HG03045 (cell line): Measurements from ENCODE around the gene RBMS1.

ENCODE experiments used
- ATAC-seq: cut with Tn5 transposase; IDR thresholded peaks from one replicate; pipeline ENCODE4 v1.9.1; 2021; ENCODE audit warnings: mild to moderate bottlenecking, moderate library complexity; ENCODE audit not compliant: unreplicated experiment

RBMS1 gene

DNA sequence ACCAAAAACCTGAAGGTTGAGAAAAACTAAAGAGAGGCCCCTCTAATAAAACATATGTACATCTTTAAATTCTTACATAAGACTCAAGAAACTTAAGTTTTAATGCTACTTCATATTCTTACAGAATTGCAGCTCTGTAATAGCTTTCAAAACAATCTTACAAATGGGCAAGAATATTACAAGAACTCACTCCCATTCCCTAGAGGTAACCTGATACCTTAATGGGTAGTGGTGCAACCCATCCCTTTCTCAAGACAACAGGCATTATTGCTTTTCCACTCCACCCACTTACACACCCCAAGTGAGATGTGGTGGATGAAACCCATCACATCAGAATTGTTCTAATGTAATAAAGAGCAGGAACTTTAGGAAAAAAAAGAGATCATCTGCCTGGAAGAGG, 103.7 kb downstream of the RBMS1 start:
- ATAC-seq, result no peak

DNA sequence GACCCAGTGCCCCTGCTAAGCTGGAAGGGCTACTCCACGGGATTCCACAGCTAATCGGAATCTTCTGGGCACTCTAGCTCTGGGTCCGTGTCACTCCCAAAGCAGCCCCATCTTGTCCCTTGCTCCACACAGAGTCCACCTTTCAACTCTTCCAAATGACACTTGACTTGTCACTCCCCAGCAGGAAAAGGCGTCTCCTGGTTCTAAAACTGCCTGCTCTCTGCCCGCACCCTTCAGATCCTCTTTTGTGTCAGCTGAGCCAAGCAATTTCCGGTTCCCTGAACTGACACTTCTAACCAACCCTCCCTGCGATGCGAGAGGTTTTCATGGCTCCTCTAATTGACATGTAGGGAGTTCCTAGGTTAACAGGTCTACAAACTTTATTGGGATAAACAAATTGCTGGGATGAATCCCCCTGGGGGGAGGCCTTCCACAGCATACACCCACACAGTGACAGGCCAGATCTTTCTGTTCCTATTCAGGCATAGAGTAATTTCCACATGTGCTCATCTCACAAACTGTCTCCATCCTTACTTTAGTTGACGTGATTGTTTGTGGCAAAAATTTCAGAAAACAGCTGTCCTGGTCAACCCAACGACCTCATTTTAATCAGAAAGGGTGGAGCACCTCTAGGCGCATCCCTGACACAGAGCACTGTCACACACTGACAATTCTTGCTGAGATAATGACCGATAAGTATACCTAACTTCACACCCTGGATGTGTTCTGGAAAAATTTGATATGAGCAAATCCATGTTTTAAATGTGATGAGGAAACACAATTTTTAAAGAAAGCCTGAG, 104.9 kb downstream of the RBMS1 start:
- ATAC-seq, result no peak

DNA sequence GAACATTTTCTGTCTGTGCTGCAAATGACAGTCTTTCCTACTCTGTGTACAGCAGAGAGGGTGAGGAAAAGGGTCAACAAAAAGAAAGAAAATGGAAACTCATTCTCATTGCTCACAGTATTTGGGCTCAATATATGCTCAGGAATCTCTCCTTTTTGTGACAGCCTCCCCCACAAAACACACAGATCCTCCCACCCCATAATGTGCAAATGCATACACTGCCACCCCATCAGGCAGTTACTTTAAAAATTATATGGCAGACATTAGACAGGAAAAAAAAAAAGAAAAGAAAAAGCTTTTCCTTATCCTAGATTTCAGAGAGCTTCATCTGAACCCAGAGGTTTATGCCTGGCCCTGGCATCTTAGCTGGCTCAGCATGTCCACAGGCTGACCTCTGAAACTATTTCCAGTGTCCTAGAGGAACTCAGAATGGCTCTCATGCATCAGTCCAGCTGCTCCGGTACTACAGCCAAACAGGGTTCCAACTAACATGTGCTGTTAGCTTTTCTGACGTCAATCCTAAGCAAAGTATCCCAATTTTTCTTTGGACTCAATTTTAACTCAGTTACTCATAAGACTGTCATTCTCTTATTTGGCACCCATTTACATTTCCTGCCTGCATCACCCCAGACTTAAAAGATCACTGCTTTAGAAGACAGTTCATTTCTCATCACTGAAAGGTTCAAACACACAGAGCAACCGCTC, 105.9 kb downstream of the RBMS1 start:
- ATAC-seq, result no peak

DNA sequence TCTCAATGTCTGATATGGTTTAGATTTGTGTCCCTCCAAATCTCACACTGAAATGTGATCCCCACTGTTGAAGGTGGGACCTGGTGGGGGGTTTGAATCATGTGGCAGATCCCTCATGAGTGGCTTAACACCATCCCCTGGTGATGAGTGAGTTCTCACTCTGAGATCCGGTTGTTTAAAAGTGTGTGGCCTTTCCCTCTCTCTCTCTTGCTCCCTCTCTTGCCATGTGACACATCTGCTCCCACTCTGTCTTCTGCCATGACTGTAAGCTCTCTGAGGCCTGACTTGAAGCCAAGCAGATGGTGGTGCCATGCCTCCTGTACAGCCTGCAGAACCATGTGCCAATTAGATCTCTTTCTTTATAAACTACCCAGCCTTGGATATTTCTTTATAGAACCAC, 108.8 kb downstream of the RBMS1 start:
- ATAC-seq, result no peak

DNA sequence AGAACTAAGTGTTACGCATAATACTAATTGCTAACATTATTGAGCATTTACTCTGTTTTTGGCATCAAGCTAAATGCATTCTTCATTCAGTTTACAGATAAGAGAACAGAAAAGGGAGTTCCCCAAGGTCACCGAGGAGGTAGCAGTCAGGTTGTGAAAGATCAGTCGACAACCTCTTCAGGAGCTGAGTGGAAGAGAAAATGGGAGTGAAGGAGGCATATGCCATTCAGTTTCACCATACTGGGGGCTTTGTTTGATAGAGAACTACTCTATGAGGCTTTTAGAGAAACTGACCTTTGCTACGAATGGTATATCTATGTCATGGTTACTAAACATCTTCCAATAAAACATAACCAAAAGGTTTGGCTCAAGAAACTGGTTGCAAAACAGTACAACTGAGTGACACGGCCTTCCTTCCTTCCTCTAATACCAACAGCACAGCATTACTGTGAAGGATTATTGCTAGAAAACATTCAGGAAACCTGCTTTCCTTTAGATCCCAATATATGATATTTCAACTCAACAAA, 112.1 kb downstream of the RBMS1 start:
- ATAC-seq, result no peak

DNA sequence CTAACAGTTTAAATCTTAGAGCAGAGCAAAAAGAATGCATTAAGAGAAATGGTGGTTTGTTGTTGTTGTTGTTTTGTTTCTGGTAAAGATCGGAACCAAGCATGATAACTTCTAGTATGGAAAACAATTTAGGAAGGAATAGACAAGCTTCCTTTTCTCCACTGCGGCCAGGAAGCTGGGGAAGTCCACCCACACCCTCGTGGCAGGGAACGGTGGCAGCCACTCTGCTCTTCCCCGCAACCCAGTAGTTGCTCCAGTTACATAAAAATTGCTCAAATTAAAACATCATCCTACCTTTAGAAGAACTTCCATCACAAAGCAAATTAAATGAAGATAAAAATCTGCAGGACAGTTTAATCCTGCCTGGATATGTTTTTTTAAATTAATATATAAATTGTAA, 113.0 kb downstream of the RBMS1 start:
- ATAC-seq, result no peak

DNA sequence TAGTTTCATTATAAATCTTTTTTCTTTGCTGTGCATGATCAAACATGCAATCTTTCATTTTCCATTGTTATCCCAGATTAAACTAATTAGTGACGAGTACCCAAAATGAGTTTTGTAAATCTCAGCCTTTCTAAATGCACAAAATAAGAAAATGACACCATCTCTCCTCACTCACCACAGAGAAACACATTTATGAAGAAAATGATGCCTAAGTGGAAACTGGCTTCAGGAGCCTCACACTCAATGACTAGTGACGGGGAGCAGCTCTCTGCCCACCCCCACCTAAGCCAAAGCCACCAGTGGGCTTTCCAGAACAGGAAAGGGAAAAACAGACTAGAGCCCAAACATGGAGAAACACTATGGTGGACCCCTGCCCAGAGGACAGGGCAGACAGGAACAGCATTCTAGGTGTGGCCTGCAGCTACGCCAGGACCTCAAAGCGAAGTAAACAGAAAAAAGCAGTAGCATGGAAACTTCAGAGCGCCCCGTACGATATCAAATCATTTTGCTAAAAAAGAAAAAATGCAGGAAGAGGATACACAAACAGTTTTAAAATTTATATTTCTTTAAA, 113.5 kb downstream of the RBMS1 start:
- no peak for ATAC-seq

DNA sequence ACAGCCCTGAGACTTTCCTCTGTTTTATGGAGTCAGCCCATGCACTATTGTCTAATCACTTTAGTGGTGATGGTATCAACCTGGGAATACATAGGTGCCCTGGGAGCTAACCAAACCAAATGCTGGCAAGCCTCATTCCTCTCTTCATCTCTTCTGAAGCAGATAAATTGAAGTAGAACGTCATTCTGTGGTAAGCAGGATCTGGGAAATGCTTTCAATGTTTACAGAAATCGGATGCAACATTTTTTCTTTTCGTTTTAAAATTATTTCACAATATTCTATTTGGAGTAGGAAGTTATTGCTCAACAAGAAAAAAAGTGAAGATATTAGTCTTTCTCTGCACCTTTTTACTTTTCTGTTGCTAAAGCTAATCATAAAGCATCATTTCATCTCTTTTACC, 114.2 kb downstream of the RBMS1 start:
- ATAC-seq, result no peak

DNA sequence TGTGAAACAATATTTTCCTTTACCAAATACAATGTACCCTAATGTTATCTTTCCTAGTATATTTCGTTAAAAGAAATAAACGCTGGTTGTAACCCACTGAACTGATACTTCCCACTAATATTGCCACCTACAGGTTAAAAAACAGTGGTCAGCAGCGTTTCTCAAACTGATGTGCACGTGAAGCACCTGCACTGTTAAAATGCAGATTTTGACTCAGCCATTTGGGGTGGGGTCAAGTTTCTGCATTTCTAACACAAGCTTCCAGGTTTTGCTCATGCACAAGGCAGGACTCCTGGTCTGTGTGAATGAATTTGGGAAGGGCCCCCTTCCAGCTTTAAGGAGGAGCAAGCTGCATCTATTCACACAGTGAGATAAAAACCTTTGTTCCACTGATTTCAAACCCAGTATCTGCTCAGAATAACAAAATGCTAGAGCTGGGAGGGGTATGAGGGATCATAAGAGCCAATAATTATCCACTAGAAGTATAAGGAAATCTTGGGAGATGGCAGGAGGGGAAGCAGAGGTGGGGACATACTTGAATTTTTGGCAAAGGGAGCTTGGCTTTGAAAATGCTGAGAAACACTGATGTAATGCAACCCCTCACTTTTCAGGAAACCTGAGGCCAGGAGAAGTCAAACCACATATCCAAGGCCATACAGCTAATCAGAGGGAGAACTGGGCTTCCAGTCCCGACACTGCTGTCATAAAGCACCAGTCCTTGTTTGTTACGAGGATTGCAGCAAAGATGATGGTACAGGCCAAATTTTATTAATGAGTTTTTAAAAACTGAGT, 116.2 kb downstream of the RBMS1 start:
- ATAC-seq, result no peak

DNA sequence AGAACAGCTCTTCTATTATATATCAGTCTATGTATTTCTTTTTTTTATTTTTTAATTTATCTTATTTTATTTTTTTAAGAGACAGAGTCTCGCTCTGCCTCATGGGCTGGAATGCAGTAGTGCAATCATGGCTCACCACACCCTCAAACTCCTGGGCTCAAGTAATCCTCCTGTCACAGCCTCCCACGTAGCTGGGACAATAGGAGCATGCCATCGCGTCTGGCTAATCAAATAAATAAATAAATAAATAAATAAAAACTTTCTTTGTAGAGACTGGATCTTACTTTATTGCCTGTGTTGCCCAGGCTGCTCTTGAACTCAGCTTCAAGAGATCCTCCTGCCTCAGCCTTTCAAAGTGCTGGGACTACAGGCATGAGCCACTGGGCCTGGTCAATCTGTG, 117.0 kb downstream of the RBMS1 start:
- no peak for ATAC-seq

DNA sequence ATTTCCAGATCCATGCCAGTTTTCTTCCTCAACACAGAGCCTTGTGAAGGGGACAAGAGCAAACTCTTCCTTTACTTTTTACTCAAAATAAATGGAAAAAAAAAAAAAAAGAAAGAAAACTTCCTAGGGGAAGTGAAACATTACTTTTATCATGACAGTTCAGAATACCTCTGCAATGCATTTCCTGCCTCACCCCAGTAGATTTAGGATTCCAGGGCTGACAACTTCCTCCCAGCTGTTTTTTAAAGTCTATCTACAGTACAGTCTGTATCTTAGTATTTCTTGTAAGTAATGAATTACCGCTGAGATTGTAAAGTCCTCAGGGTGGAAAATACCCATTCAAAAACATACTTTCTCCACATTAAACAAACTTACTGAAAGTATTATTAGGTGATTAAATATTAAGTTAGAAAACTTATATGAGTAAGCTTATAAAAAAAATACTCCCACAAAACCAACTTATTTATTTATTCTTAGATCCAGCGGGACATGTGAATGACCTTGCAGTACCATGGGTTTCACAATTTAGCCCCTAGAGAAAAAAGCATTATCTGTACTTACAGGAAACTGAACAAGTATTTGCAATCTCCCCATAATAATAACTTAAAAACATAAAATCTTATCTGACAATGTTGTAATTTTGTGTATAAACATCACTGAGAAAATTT, 117.7 kb downstream of the RBMS1 start:
- no peak for ATAC-seq

DNA sequence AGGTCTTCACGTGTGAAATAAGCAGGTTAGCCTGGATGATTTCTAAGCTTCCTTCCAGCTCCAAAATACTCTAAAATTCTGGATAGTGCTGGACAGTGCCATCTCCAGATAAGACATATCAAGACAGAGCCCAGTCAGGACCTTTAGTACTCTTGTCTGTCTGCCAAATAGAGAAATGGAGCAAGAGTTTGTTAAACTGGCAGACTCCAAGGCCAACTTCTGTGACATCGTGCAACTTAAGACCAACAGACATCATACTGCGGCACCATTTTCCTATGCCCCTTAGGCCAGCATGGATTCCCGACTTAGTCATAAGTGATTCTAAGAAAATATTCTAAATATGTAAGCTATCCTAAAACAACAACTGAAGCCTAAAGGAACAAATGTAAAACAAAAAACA, 118.6 kb downstream of the RBMS1 start:
- ATAC-seq, result no peak

DNA sequence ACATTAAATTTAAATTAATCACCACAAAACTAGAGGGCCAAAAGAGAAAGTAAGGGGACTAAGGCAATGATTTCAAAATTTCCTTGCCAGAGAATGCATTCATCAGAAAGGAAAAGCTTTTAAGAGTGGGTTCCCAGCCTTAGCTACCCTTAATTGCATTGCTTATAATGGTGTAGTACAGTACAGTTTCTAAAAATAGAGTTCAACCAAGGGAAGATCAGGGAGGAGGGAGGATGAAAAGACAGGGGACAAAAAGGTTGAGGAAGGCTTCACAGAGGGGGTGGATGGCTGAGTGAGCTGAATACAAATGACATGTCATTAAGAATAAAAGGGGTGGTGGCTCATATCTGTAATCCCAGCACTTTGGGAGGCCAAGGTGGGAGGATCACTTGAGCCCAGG, 119.9 kb downstream of the RBMS1 start:
- no peak for ATAC-seq

DNA sequence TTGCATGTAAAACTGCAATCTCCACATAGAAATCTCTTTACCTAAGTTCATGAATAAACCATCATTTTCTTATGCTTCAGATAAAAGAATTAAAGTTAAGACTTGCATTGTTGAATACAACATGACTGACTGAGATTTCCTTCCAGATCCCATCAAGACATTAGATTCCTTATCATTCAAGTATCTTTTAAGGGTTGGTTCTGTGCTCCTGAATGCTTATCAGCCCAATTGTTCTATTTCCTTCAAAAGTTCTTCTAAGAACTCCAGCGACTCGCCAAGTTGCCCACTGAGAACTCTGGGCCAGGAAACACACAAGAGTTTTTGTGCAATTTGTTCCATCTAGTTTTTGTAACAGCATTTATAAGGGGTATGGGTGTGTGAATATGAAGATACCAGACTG, 120.3 kb downstream of the RBMS1 start:
- no peak for ATAC-seq

DNA sequence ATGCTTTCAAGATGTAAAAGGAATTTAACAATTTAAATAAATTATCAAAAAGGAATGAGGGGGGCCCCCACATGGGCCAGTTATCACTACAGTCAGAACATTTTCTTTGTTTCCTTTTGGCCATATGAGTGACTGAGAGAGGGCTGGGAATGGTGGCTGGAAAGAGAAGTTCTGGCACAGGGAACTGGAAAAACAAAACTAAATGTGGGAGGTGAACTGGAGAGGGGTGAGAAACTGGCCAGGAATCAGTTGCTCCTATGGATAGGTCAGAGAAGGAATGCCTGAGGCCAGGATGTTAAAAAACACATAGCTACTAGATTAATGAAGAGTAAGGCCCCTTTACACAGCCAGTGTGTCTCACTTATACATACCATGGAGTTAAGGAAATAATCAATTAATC, 121.0 kb downstream of the RBMS1 start:
- no peak for ATAC-seq

DNA sequence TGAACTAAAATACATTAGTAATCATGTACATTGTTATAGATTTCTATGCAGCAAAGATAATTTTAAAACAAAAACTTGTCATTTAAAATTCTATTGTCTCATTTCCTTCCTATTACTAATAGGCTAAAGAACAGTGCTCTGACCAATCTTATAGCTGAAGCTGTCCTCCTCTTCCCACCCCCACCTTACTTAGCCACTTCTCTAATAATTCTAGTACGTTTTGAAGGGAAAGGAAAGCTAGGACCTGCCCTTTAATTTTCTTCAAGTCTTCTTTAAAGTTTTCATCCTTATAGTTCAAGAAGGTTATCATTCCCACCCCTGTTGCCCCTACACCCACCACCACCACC, 121.6 kb downstream of the RBMS1 start:
- no peak for ATAC-seq

DNA sequence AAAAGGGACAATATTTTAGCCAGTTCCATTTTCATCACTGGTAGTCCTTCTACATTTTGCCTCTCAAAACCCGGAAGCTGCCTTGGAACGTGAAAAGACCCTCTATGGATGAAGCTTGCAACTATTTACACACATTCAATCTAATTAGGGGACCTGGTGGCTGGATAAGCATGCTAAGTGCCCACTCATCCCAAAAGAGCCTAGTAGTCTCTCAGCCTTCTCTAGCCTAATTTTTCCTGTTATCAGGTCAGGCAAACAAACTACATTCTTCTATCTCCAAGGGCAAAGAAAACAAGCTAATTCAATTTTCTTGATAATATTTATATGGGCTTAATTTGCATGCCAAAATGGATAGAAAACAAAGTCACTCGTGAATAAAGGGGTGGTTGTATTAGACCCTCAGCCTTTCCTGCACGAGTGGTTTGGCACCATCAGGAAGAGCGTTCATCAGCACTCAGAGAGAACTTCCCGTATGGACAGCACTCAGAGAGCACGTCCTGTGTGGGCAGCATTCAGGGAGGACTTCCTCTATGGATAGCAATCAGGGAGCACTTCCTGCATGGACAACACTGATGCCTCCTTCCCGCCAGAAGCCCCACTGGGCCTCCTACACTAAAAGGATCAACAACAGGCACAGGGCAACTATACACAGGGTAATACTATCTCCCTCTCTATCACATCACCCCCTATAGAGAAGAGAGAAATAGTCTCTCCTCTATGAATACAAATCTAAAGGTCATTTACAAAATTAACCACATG, 122.2 kb downstream of the RBMS1 start:
- no peak for ATAC-seq

DNA sequence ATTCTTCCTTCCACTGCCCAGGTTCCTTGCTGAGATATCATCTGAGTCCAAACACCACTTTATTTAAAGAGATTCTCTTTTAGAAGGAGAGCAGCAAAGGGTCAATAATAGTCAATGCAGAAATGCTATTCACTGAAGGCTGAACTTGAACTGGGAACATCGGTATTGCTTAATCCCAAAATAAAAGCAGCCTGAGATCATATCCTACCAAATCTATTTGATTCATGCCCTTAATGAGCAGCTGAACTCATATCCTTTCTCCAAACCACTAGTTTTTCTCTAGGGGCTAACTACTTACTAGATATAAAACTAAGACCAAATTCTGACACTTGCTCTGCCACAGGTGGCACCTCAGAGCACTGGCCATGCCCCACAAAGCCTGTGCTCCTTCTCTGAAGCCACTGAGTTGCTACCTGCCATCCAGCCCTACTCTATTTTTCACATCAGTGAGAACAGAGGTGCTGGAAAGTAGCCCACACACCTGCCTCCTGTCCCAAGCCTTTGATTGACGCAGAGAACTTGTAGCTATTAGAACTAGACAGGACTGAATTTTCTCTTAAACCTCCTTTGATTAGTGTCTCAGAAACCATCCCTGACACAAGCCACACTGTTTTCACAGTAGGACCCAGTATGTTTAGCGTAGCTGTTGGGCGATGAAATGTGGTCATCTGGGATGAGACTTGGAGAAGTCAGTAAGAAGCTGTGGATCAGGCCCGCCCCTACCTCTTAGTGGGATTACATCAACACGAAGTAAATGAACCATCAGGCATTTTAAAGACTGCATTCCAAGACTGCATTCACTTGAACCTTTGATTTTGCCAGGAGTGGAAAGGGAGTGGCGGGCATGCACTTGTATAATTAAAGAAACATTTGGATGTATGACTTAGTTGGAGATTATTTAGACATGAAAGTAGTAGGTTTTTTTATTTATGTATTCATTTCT, 124.3 kb downstream of the RBMS1 start:
- ATAC-seq, result no peak

DNA sequence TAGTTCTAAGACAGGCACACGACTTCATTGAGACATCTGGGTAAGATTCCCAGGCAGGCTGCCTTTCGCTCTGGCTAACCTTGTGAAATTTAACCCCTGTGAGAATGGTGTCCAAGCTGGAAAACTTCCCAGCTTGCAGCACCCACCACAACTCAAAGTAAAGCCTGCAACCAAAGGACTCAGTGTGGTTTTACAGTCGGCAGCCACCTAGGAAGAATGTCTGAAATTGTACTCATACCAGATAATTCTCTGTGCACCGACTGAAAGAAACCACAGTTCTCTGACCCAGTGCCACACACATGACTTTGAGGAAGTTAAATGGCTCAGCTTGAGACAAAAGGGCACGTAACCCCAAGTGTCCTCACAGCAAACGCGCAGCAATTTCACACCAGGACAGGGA, 125.7 kb downstream of the RBMS1 start:
- ATAC-seq, result no peak
